H1 (cell line): Measurements from ENCODE around the gene FCER2. TPM values are rescaled to one million over a fixed set of nuclear protein-coding genes. Genes with fewer than 3 reads are reported as not detected.

Experiments
- CHD7 ChIP-seq: fragments of 300-600 bp; sonication (generic); IDR thresholded peaks from 2 replicates; pipeline ENCODE4 v1.7.1; 2012; ENCODE audit warnings: low read length, moderate library complexity, mild to moderate bottlenecking, inconsistent platforms; ENCODE audit not compliant: insufficient replicate concordance
- RFX5 ChIP-seq: IDR thresholded peaks from 2 replicates; pipeline ENCODE4 v1.6.1; 2011; ENCODE audit warnings: low read depth, low read length, improper control_type of control experiment, borderline replicate concordance
- polyA plus RNA-seq, 7 experiments: library from polyadenylated mRNA; depleted of rRNA in 3 of 7; stranded (reverse) in 5 of 7; unstranded in 2 of 7; fragments of >200 nt in 5 of 7; fragments of 200-250 nt in 2 of 7; gene quantifications; 1 replicate in 5 of 7; 2 replicates in 1 of 7; 4 replicates in 1 of 7; pipeline versions ENCODE4 v1.2.1 to v1.2.3, GENCODE V29; 2011 to 2013; ENCODE audit warnings: missing spikeins in 2 of 7, mixed read lengths in 2 of 7
- total RNA-seq: library from RNA; stranded (reverse); fragmentation: NEBNext Ultra II Directional; extraction: Animal tissue kit (Norgen Biotek cat#: 25700); gene quantifications from 2 replicates; pipeline ENCODE4 v1.2.1, GENCODE V29; 2021

Gene FCER2
- total and polyA plus RNA-seq, 2 of the 8 experiments (the other 6 are each of a cell fraction or from before 2014, with no cell fraction given) = 0.67 TPM; not detected in 1

GRCh38 chr19:7682175-7682855 is 19.6 kb downstream of the FCER2 start (continued):
- no peak for TF ChIP-seq CHD7
- no peak for TF ChIP-seq RFX5
